Occipital lobe (tissue), 2 donors: ENCODE results near the gene SLC35F3. TPM values are rescaled to one million over a fixed set of nuclear protein-coding genes. Genes with fewer than 3 reads are reported as not detected.
"Not testable (repeated sequence)": the region's sequence is repeated elsewhere in the genome, so short reads cannot be mapped to it uniquely, and the experiment has no call there.

ENCODE experiments used
- DNase-seq: peaks from one replicate; lab custom pipeline; 2025; lab: John Stamatoyannopoulos, UW
- total RNA-seq: library from RNA; depleted of rRNA; stranded (reverse); fragments of >200 nt; gene quantifications from one replicate; pipeline ENCODE4 v1.2.3, GENCODE V29; 2014

Gene SLC35F3
- total RNA-seq, 1 donor from 2014 or later = 0.78 TPM

- DNase-seq = no peak
Observed at GRCh38 chr1:234185438-234185837, 281.0 kb downstream of the SLC35F3 start.

GRCh38 chr1:234186037-234186688 lies 281.7 kb downstream of the SLC35F3 start:
- DNase-seq = no peak

- DNase-seq = no peak
Observed at GRCh38 chr1:234188454-234188792, 283.9 kb downstream of the SLC35F3 start.

- no peak for DNase-seq
Observed at GRCh38 chr1:234197839-234198238, 293.4 kb downstream of the SLC35F3 start.

- no peak for DNase-seq
Observed at GRCh38 chr1:234199476-234200127, 295.1 kb downstream of the SLC35F3 start.

GRCh38 chr1:234200566-234200965 lies 296.1 kb downstream of the SLC35F3 start:
- no peak for DNase-seq

GRCh38 chr1:234201600-234201999 lies 297.1 kb downstream of the SLC35F3 start:
- DNase-seq = no peak

- DNase-seq = no peak
Observed at GRCh38 chr1:234205966-234206365, 301.5 kb downstream of the SLC35F3 start.

GRCh38 chr1:234206651-234207284 lies 302.3 kb downstream of the SLC35F3 start:
- DNase-seq = no peak

GRCh38 chr1:234208351-234208750 lies 303.9 kb downstream of the SLC35F3 start:
- DNase-seq = no peak

GRCh38 chr1:234208791-234209190 lies 304.3 kb downstream of the SLC35F3 start:
- DNase-seq = no peak

- not testable (repeated sequence) for DNase-seq
Observed at GRCh38 chr1:234210429-234210828, 306.0 kb downstream of the SLC35F3 start.

- DNase-seq = not testable (repeated sequence)
Observed at GRCh38 chr1:234211855-234212254, 307.4 kb downstream of the SLC35F3 start.

GRCh38 chr1:234212764-234213657 lies 308.5 kb downstream of the SLC35F3 start:
- no peak for DNase-seq

GRCh38 chr1:234213658-234214128 lies 309.2 kb downstream of the SLC35F3 start:
- DNase-seq = no peak

GRCh38 chr1:234214129-234214910 lies 309.8 kb downstream of the SLC35F3 start:
- peak; percentile 58 for DNase-seq

GRCh38 chr1:234214911-234215892 lies 310.7 kb downstream of the SLC35F3 start:
- no peak for DNase-seq

GRCh38 chr1:234216116-234216703 lies 311.7 kb downstream of the SLC35F3 start:
- DNase-seq = no peak

- DNase-seq = no peak
Observed at GRCh38 chr1:234217316-234217840, 312.9 kb downstream of the SLC35F3 start.
